ENCODE data around the gene CNGA1. TPM values are rescaled to one million over a fixed set of nuclear protein-coding genes. Genes with fewer than 3 reads are reported as not detected.
"Not testable (repeated sequence)": the region's sequence is repeated elsewhere in the genome, so short reads cannot be mapped to it uniquely, and the experiment has no call there.

Gene CNGA1
- total RNA-seq, 1 donor from 2014 or later, result 6.7 TPM

DNA sequence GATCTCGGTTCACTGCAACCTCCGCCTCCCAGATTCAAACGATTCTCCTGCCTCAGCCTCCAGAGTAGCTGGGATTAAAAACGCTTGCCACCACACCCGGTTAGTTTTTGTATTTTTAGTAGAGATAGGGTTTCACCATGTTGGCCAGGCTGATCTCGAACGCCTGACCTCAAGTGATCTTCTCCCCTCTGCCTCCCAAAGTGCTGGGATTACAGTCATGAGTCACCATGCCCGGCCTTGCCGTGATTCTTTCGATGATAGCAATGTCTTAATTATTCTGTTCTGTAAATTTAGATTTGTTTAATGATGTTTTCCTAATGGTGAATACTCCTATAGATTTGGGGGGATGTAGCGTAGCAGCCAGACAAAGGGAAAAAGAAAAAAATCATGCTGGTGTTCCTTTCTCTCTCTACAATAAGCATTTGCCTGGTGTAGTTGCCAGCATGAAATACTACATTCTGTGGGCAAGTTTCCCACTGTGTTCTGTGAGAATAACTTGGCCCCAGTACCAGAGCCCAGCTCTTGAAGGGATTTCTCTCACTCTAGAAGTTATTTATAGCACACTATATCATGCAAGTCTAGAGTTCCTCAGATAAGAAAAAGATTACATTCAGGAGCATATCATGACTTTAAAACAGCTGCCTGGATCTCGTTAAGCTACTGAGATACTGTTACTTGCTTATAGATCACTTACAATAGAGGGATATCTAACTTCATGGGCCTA is 15.5 kb upstream of the CNGA1 start:
- peak; percentile 96 for DNase-seq (ENCODE audit: low spot score)

DNA sequence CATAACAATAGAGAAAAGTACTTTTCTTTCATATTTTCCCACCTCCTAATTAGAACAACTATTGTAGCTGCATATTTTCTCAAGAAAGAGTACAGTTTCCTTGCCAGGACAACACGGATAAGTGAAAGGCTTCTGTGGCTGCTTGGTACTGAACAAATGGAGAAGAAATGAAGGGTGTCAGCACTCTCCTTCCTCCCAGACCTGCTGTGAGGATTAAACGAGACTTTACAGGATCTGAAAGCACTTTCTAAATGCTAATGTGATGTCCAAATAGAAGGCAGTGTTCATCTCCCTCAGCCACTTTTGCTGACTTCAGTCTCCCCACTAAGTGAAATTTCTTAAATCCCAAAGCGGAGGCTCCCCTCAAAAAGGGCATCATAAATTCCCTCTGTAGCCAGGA is 14.0 kb upstream of the CNGA1 start:
- DNase-seq (ENCODE audit: low spot score), result no peak

DNA sequence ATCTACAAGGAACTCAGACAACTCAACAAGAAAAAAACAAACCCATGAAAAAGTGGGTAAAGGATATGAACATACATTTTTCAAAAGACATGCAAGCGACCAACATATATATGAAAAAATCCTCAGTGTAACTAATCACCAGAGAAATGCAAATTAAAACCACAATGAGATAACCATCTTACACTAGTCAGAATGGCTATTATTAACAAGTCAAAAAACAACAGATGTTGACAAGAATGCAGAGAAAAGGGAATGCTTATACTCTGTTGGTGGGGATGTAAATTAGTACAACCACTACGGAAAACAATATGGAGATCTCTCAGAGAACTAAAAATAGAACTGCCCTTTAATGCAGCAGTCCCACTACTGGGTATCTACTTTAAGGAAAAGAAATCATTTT is 12.2 kb upstream of the CNGA1 start:
- DNase-seq (ENCODE audit: low spot score), result no peak

DNA sequence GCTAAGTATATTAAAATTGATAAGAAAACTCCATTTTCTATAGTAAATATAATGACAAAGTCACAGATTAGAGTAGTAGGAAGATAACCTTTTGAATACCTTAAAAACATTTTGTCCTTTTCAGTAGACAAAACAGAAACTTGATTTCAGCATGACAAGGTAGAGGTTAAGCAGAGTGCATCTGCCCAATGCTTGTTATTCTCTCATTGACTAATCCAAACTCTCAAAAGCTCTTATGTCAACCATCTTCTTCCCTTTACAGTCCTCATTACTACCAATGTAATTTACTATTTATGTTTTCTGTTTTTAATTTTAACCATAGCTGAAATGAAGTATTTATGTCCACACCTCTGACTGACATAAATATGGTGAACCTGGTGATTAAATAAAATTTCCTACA is 11.2 kb upstream of the CNGA1 start:
- DNase-seq (ENCODE audit: low spot score), result no peak

DNA sequence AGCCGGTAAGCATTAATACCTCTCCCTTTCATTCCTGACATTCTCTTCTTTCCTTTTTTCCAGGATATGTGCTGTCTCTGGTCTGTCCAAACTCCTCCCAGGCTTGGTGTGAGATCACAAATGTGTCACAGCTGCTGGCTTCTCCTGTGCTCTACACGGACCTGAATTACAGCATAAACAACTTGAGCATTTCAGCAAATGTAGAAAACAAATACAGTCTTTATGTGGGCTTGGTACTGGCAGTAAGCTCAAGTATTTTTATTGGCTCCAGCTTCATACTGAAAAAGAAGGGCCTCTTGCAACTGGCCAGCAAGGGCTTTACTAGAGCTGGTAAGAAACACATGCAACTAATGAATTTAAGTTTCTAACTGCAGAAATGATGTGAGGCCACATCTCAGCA is 8.5 kb upstream of the CNGA1 start:
- DNase-seq (ENCODE audit: low spot score), result peak; percentile 47

DNA sequence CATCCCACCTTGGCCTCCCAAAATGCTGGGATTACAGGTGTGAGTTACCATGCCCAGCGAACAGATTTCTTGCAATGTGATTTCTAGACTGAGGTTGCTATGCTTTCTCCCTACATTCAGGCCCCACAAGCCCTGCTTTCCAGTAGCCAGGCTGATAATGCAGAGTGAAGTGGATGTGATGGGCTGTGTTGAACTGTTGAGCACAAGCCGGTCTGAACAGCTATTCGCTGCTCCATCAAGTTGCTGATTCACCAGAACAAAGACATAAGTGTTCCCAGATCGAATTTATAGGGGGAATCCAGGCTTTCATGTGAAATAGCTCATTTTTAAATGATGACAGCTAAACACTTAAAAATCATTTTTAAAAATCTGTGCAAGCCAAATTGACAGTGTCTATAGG is 8.0 kb upstream of the CNGA1 start:
- no peak for DNase-seq (ENCODE audit: low spot score)

DNA sequence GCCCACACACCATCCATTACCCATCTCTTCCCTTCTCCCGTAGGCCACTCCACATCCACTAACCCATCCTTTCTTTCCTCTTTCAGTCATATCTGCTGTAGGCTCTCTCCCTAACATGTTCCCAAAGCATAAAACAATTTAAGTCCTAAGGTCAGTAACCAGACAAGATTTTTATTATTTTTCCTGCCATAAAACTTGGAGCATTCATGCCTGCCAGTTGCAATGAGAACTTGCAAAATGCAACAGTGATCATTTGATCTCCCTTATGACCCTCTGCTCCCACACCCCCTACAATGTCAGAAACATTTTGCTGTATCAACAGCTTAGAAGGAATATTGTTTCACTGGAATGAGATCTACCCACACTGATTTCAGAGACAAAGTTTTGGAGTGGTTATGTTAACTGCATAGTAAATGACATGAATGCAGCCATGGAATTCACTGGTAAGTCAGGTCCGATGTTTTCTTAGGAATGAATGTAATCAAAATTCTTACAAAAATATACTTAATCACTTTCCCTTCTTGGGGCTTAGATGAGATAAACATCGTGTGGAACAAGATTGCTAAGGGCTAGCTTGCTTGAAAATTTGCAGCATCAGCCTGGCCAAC is 5.8 kb upstream of the CNGA1 start:
- no peak for DNase-seq (ENCODE audit: low spot score)

DNA sequence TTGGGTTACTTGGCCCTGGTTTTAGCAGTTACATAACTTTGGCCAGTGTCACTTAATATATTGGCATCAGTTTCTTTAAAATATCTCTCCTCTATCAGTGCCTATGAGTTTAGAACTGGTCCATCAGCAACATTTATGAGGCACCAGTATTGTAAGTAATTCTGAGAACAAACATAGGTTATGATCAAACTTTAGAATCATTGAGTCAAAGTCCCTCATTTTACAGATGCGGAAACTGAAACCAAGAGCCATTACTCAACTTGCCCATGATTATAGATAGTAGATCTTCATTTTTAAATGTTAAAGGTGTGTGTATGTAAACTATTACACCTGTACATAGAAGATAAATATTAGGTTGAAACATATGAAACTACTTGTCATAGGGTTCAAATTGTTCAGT is 4.6 kb upstream of the CNGA1 start:
- no peak for DNase-seq (ENCODE audit: low spot score)

DNA sequence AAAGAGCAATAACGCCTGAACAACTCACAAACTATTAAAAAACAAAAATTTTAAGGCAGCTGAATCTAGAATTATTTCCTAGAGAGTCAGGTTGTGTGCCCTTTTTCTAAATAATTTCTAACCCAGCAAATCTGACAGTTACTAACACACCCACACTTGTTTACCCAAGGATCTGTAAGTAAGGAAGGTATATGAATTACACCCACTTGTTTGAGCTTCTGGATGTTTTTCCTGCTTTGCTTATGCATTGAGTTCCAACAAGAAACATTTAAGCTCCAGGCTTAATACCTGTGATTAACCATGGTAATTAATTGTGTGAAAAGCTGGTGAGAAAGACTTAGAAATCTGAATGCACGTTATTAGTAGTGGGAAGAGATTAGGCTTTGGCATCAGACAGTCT is 1.6 kb upstream of the CNGA1 start:
- no peak for DNase-seq (ENCODE audit: low spot score)

DNA sequence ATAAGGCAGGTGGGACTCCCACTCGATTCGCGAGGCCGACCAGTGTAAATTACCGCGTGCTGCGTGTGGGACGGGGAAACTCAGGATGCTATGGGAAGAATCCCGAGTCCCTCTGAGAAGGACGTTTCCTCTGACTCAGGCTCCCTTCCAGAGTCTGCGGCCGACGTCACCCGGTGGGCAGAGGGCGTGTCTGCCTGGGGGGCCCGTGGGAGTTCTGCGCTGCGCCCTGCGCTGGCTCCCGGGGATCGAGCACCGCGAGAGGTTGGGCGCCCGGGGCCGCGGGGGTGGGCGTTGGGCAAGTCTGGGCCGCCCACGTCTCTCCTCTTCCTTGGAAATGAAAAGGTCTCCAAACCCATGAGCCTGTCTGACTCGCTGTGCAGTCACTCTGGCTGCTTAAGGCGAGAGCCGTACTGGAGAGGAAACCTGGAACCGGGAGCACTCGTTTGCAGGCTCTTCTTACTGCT is 659 bp upstream of the CNGA1 start:
- peak; percentile 71 for DNase-seq (ENCODE audit: low spot score)

DNA sequence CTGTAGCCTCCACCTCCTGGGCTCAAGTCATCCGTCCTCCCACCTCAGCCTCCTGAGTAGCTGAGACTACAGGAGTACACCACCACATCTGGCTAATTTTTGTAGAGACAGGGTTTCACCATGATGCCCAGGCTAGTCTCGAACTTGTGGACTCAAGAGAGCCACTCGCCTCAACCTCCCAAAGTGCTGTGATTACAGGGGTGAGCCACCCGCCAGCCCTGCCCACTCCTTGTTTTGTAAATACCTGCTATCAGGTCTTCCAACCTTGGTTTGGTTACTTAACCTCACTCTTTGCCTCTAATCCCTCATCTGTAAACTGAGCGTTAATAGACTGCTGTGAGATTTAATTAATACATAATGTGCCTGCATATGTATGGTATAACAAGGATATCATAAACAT is 803 bp downstream of the CNGA1 start:
- no peak for DNase-seq (ENCODE audit: low spot score)

DNA sequence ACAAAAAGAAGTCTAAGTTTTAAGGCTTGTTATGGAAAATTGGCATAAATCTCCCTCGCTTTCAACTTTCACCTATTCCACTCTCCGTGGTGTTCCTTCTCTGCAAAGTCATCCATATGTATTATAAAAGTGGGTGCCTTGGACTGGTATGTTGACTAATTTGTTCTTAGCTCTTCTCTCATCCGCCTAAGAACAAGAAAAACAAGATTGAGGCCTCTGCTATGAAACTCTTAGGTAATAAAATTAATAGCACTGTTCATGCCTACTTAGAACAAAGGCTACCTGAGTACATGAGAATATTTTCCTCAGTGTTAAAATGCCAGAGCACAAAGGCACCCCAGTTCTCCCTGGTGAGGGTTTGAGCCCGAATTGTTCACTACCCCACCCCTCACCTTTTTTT is 1.3 kb downstream of the CNGA1 start:
- no peak for DNase-seq (ENCODE audit: low spot score)

DNA sequence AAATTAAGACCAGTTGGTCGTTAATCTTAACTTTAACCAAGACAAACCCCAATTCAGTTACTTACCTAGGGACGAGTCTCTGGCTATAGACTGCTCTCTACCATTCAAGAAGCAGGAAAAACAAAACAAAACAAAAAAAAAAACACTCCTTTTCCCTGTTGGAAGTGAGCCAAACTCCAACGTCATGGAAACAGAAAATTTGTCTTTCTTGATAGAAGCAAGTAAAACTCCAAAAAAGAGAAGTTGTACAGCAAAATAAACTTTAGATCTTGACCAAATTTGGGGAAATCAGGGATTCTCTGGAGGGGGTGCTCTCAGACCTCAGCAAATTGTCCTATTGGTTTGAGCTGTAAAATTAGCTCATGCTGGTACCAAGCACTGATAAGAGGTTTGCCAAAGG is 3.7 kb downstream of the CNGA1 start:
- DNase-seq (ENCODE audit: low spot score), result no peak

DNA sequence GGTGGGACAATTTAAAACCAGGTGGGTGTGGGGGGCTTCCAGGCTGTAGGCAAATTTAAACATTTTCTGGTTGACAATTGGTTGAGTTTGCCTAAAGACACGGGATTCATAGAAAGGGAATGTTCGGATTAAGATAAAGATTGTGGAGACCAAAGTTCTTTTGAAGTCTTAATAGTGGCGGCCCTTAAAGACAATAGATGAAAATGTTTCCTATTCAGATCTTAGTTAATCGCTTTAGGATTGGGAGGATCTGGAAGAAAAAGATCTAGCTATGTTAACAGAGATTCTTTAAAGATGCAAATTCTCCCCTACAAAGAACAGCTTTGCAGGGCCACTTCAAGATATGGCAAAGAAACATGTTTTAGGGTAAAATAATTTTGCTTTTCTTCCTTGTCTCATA is 4.8 kb downstream of the CNGA1 start:
- no peak for DNase-seq (ENCODE audit: low spot score)

DNA sequence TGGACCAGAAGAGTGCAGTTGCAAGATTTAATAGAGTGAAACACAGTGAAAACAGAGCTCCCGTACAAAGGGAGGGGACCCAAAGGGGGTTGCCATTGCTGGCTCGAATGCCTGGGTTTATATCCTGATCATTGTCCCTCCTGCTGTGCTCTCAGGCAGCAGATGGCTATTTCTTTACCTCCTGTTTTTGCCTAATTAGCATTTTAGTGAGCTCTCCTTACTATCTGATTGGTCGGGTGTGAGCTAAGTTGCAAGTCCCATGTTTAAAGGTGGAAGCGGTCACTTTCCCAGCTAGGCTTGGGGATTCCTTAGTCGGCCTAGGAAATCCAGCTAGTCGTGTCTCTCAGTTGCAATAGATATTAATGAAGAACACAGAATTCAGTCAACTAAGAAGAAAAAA is 5.6 kb downstream of the CNGA1 start:
- DNase-seq (ENCODE audit: low spot score), result not testable (repeated sequence)

DNA sequence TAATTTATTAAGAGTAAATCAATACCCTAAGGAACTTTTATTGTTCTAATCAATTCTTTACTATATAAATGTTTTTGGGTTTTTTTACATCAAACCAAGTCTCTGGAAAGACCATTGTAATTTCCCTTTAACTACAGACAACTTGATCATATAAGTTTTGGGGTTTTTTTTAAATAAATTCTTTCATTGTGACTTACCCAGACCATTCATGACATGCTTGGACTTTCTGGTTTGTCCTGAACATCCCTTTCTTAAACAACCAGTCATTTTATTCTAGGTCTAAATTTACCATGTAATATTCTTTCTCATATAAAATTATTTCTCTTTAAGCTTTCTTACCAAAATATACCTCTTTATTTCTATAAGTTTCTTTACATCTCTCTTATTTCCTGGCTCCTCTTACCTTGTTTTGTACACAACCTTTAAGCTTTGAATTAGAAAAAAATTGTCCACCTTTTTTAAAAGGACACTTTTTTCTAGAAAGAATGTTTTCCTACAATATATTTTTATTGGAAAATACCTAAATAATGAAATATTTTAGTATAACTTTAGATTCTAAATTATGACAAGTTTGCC is 8.4 kb downstream of the CNGA1 start:
- DNase-seq (ENCODE audit: low spot score), result no peak

DNA sequence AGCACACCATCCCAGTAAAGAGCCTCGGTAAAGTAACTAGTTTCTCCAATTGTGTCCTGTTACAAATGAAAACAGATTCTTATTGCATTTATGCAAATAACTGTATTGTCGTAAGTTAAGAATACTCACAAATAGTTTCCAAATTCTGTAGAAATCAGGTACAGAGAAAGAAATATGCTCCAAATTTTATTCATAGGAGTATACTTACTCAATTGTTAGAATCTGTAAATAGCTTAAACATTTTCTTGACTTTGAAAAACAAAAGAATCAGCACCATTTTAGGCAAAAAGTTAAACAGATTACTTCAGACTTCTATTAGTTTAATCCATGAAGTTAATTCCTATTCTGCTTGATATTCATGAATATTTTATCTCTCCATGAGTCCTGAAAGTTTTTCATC is 10.7 kb downstream of the CNGA1 start:
- DNase-seq (ENCODE audit: low spot score), result no peak

DNA sequence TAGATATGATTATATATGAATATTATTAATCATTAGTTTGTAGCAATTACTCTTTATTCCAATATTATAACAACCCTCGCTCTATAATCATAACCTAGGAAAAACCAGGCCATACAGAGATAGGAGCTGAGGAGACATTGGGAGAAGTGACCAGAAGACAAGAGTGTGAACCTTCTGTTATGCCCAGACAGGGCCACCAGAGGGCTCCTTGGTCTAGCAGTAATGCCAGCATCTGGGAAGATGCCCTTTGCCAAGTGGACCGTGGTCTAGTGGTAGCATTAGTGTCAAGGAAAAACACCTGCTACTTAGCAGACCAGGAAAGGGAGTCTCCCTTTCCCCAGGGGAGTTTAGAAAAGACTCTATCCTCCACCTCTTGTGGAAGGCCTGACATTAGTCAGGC is 12.9 kb downstream of the CNGA1 start:
- not testable (repeated sequence) for DNase-seq (ENCODE audit: low spot score)

DNA sequence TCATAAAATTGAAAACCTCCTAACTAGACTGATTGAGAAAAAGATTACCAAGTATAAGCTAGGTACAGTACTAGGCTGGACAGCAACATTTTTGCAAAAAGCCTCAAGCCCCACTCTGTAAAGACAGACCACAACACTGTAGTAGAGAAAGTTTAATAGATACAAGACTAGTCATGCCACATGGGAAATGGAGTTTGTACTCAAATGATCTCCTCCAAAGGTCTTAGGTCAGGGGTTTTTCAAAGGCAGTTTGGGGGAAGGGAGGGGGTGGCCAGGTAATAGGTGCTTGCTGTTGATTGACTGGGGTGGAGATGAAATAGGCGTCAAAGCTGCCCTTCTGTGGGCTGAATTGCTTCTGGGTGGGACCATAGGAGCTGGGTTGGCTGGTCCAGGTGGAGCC is 14.2 kb downstream of the CNGA1 start:
- no peak for DNase-seq (ENCODE audit: low spot score)

DNA sequence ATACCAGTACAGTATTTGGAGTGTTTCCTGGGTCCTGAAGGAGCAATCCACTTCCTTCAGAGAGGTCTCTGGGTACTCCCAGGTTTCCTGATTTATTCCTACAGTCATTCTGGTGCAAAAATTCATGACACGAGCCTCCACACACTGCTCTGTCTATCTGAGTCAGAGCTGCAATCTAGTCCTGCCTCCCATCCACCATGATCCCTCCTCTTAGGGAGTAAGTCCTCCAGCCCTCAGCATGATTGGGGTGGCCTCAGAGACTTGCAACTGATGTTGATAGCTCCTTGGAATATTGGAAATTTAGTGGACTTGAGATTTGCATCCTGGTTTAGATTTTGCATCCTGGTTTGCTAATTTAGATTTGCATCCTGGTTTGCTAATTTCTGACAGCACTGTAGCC is 20.5 kb downstream of the CNGA1 start:
- no peak for DNase-seq (ENCODE audit: low spot score)

DNA sequence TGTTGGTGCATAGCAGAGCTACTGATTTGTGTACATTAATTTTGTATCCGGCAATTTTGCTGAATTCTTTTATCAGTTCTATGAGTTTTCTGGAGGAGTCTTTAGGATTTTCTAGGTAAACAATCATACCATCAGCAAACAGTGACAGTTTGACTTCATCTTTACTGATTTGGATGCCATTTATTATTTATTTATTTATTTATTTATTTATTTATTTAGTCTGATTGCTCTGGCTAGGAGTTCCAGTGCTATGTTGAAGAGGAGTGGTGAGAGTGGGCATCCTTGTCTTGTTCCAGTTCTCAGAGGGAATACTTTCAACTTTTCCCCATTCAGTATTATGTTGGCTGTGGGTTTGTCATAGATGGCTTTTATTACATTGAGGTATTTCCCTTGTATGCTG is 24.0 kb downstream of the CNGA1 start:
- not testable (repeated sequence) for DNase-seq (ENCODE audit: low spot score)

DNA sequence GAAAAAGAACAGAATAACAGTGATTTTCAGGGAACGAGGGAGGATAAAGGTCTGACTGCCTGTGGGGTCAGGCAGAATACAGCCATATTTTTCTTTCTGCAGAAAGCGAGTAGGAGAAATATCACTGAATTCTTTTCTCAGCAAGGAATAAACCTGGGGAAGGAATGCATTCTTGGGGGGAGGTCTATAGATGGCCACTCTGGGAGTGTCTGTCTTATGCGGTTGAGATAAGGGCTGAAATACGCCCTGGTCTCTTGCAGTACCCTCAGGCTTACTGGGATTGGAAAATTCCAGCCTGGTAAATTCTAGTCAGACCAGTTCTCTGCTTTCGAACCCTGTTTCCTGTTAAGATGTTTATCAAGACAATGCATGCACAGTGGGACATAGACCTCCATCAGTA is 26.3 kb downstream of the CNGA1 start:
- no peak for DNase-seq (ENCODE audit: low spot score)

DNA sequence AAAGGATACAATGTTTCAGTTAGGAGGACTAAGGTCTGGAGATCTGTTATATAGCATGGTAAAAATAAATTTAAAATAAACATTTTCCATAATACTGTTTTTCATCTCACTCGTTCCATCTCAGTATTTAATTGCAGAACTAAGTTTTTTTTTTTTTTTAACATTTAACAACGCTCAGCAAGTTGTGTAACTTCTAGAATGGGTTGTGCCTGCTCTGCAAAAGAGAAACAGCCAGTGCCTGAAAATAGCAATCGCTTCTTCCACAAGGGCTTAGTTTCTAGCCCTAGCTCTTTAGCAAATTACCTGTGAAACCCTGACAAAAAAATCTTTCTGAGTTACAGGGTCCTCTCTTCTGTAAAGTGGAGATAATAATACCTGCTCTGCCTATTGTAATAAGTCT is 41.9 kb downstream of the CNGA1 start:
- DNase-seq (ENCODE audit: low spot score), result peak; percentile 9

All from umbilical cord (tissue), 2 donors.